ENCODE results near the gene NNAT. TPM values are rescaled to one million over a fixed set of nuclear protein-coding genes. Genes with fewer than 3 reads are reported as not detected.
"Not testable (repeated sequence)": the region's sequence is repeated elsewhere in the genome, so short reads cannot be mapped to it uniquely, and the experiment has no call there.

NNAT gene
- total and polyA plus RNA-seq, 2 experiments from 2014 or later: 1.1 to 4.2 TPM

- Histone ChIP-seq H3K4me1 (ENCODE audit: low read depth) (peaks cover 6% of the 10 kb centered on the region), H3K4me3 (no peak overlapping the region), H3K27ac (no peak overlapping the region), H3K36me3 (no peaks in the 10 kb centered on the region), H3K9me3 (ENCODE audit: low read depth) (no peaks in the 10 kb centered on the region), H3K27me3 (no peaks in the 10 kb centered on the region)
- TF ChIP-seq CTCF (IDR thresholded peaks at IDR 0.05; ENCODE audit: low read depth, low read length): no peak
- DNase-seq (ENCODE audit: low read depth in 1 of 2, low spot score in 1 of 2): peak in 1 of 2 donors; percentile 8
Observed at GRCh38 chr20:37484331-37484730, 36.7 kb upstream of the NNAT start.

DNA sequence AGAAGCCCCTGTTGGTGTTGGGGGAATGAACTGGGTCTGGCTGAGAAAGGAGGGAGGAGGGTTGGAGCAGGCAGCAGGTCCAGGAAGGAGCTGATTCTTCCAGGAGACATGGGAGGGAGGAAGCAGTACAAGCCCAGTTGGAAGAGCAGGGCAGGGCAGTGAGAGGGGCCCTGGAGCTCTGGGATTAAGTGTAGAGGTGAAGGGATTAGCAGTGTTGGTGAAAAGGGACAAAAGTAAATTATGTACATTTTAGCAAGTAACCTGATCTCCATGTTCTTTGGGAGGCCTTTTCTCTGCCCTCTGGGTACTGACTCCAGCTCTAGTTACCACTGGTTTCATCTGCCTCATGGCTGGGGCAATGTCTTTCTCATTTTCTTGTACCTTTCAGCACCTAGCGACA lies 34.8 kb upstream of the NNAT start:
- H3K27me3 ChIP-seq; H3K4me3 ChIP-seq; DNase-seq (ENCODE audit: low read depth in 1 of 2, low spot score in 1 of 2); H3K4me1 ChIP-seq (ENCODE audit: low read depth); H3K9me3 ChIP-seq (ENCODE audit: low read depth); H3K36me3 ChIP-seq: not testable (repeated sequence)
- H3K27ac ChIP-seq: peak overlapping the region; percentile 73

- Histone ChIP-seq H3K4me1 (ENCODE audit: low read depth) (peaks cover 6% of the 10 kb centered on the region), H3K27ac (no peak overlapping the region), H3K36me3 (no peaks in the 10 kb centered on the region), H3K27me3 (no peaks in the 10 kb centered on the region), H3K4me3 (no peak overlapping the region), H3K9me3 (ENCODE audit: low read depth) (no peaks in the 10 kb centered on the region)
- DNase-seq (ENCODE audit: low read depth in 1 of 2, low spot score in 1 of 2): no peak
- no peak for TF ChIP-seq CTCF (IDR thresholded peaks at IDR 0.05; ENCODE audit: low read depth, low read length)
Observed at GRCh38 chr20:37490663-37491350, 30.2 kb upstream of the NNAT start.

GRCh38 chr20:37492096-37492625 lies 28.9 kb upstream of the NNAT start:
- Histone ChIP-seq H3K36me3 (no peaks in the 10 kb centered on the region), H3K27me3 (no peaks in the 10 kb centered on the region), H3K9me3 (ENCODE audit: low read depth) (no peaks in the 10 kb centered on the region), H3K27ac (no peak overlapping the region), H3K4me1 (ENCODE audit: low read depth) (no peaks in the 10 kb centered on the region), H3K4me3 (no peak overlapping the region)
- no peak for DNase-seq (ENCODE audit: low read depth in 1 of 2, low spot score in 1 of 2)
- TF ChIP-seq CTCF (IDR thresholded peaks at IDR 0.05; ENCODE audit: low read depth, low read length): no peak

- TF ChIP-seq CTCF (IDR thresholded peaks at IDR 0.05; ENCODE audit: low read depth, low read length): no peak
- H3K27ac ChIP-seq: no peak overlapping the region
Observed at GRCh38 chr20:37492945-37493344, 28.1 kb upstream of the NNAT start.

GRCh38 chr20:37494301-37494700 lies 26.7 kb upstream of the NNAT start:
- Histone ChIP-seq H3K9me3 (ENCODE audit: low read depth) (no peaks in the 10 kb centered on the region), H3K4me1 (ENCODE audit: low read depth) (no peaks in the 10 kb centered on the region), H3K27ac (no peak overlapping the region), H3K27me3 (no peaks in the 10 kb centered on the region), H3K4me3 (no peak overlapping the region), H3K36me3 (no peaks in the 10 kb centered on the region)
- DNase-seq (ENCODE audit: low read depth in 1 of 2, low spot score in 1 of 2): no peak
- TF ChIP-seq CTCF (IDR thresholded peaks at IDR 0.05; ENCODE audit: low read depth, low read length): no peak

More at GRCh38 chr20:37492945-37493344, 28.1 kb upstream of the NNAT start:
- no peaks in the 10 kb centered on the region for H3K4me1 ChIP-seq (ENCODE audit: low read depth)
- DNase-seq (ENCODE audit: low read depth in 1 of 2, low spot score in 1 of 2): no peak
- H3K36me3 ChIP-seq: no peaks in the 10 kb centered on the region
- H3K27me3 ChIP-seq: no peaks in the 10 kb centered on the region
- no peaks in the 10 kb centered on the region for H3K9me3 ChIP-seq (ENCODE audit: low read depth)
- H3K4me3 ChIP-seq: no peak overlapping the region
